H1 (cell line): ENCODE data around the gene GLI1. TPM values are rescaled to one million over a fixed set of nuclear protein-coding genes. Genes with fewer than 3 reads are reported as not detected.

Experiments
- MAX ChIP-seq: IDR thresholded peaks from 2 replicates; pipeline ENCODE4 v1.6.1; 2012; ENCODE audit warnings: inconsistent platforms
- polyA plus RNA-seq, 7 experiments: library from polyadenylated mRNA; depleted of rRNA in 3 of 7; stranded (reverse) in 5 of 7; unstranded in 2 of 7; fragments of >200 nt in 5 of 7; fragments of 200-250 nt in 2 of 7; gene quantifications; 1 replicate in 5 of 7; 2 replicates in 1 of 7; 4 replicates in 1 of 7; pipeline versions ENCODE4 v1.2.1 to v1.2.3, GENCODE V29; 2011 to 2013; ENCODE audit warnings: missing spikeins in 2 of 7, mixed read lengths in 2 of 7
- total RNA-seq: library from RNA; stranded (reverse); fragmentation: NEBNext Ultra II Directional; extraction: Animal tissue kit (Norgen Biotek cat#: 25700); gene quantifications from 2 replicates; pipeline ENCODE4 v1.2.1, GENCODE V29; 2021

GLI1 gene
- total and polyA plus RNA-seq, 2 of the 8 experiments (the other 6 are each of a cell fraction or from before 2014, with no cell fraction given), result 23.5 to 25.3 TPM

DNA sequence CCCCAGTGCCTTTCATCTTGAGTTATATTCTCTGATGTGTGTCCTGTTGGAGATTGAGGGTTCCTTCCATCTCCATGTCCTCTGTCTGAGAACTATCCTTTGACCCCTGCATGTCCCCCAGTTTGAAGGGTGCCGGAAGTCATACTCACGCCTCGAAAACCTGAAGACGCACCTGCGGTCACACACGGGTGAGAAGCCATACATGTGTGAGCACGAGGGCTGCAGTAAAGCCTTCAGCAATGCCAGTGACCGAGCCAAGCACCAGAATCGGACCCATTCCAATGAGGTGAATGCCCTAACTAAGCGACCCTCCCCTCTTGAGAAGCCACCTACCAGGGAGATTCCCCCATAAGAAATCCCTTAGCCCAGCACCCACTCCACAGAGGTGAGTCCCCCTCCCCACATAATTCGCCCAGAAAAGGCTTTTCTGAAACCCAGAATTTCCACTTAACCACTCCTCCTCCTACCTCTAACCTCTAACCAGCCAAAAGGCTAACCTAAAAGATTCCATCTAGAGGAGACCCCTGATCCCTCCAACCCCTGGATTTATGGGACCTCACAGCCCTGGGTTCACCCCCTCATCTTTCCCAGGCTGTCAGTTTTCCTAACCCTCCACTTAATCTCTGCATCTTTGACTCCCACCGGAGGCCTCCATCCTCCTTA is 7.8 kb downstream of the GLI1 start (continued):
- no peak for TF ChIP-seq MAX
